UCSD-AML1 (cell line): Measurements from ENCODE around the gene LHFPL3.
"Not testable (repeated sequence)": the region's sequence is repeated elsewhere in the genome, so short reads cannot be mapped to it uniquely, and the experiment has no call there.

Source experiments
- DNase-seq: peaks from one replicate; lab custom pipeline; 2025; ENCODE audit not compliant: unreplicated experiment; lab: John Stamatoyannopoulos, UW

The LHFPL3 gene

DNA sequence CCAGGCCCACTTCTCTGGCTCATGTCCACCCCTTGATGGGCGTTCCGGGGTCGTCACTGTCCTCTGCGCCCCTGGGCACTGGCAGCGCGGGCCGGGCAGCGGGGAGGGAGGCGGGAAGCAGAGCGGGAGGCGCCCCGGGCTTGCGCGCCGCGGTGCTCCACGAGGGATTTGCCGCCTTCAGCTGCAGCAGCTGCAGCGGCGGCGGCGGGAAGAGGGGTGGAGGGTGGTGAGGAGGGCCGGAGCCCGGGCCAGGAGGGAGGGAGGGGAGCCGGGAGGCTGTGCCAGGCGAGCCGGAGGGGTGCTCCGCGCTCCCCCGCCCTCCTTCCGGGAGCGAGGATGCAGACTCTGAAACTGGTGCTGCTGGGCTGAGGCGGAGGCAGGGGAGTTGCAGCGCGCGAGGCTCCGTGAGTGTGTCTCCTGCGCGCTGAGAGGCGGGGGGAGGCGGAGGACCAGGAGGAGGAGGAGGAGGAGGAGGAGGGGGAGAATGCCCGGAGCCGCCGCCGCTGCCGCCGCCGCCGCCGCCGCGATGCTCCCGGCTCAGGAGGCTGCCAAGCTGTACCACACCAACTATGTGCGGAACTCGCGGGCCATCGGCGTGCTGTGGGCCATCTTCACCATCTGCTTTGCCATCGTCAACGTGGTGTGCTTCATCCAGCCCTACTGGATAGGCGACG is at the start of gene LHFPL3:
LHFPL3 (plus strand) TSS at position 308 of the 674 bp plus-strand sequence.
- DNase-seq, result no peak

DNA sequence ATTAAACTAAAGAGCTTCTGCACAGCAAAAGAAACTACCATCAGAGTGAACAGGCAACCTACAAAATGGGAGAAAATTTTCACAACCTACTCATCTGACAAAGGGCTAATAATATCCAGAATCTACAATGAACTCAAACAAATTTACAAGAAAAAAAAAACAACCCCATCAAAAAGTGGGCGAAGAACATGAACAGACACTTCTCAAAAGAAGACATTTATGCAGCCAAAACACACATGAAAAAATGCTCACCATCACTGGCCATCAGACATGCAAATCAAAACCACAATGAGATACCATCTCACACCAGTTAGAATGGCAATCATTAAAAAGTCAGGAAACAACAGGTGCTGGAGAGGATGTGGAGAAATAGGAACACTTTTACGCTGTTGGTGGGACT is 46.7 kb upstream of the LHFPL3 start:
- not testable (repeated sequence) for DNase-seq

- DNase-seq, result no peak
Measured at GRCh38 chr7:104286839-104287238, 41.6 kb upstream of the LHFPL3 start.

DNA sequence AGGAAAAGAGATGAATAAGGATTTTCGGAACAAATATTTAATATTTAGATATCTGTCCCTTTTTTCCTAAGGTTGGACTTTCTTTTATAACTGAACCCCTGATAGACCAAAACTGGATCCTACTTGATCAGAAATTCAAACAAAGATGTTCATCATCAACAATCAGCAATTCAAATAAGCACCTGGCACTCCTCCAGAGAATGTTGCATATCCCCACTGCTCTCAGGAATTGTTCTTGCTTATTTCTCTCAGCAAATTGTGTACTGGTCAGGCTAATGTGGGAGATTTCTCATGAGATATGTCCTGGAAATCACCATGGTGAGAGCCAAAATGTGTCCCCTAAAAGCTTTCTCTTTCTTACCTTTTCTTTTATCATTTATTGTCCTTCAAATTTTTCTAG is 40.3 kb upstream of the LHFPL3 start:
- DNase-seq, result no peak

GRCh38 chr7:104294291-104294690 is 34.1 kb upstream of the LHFPL3 start:
- no peak for DNase-seq

DNA sequence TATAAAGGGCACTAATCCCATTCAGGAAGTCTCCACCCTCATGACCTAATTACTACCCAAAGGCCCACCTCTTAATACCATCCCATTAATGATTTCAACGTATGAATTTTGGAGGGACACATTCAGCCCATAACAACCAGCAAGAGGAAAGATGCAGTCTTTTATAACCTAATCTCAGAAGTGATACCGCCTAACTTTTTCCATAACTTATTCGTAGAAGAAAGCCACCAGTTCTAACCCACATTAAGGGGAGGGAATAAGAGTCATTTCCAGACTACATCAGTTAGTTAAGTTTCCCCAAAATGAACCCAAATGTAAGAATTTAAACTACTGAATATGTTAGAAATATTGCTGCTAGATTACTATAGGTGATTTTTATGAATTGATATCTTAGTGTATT is 32.1 kb upstream of the LHFPL3 start:
- DNase-seq, result no peak

GRCh38 chr7:104296900-104297299 is 31.5 kb upstream of the LHFPL3 start:
- DNase-seq, result no peak

GRCh38 chr7:104299323-104299722 is 29.1 kb upstream of the LHFPL3 start:
- no peak for DNase-seq

DNA sequence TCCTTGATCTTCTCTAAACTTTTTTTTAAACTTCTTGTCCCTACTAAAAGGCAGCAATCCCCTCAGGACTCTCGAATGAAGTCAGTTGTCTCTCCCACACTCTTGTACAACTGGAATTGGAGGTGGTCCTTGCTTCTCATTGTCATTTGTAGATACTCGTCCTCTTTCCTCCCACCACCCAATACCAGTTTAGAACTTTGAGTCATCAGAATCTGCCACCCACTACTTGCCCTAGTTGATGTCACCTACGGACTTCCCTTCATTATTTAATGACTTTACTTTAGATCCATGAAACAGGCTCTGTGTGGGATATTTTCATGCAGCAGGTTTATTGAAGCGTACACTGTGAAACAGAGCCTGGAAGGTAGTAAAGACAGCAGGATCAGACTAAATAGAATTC is 28.6 kb upstream of the LHFPL3 start:
- no peak for DNase-seq

- no peak for DNase-seq
Measured at GRCh38 chr7:104306793-104307192, 21.6 kb upstream of the LHFPL3 start.

DNA sequence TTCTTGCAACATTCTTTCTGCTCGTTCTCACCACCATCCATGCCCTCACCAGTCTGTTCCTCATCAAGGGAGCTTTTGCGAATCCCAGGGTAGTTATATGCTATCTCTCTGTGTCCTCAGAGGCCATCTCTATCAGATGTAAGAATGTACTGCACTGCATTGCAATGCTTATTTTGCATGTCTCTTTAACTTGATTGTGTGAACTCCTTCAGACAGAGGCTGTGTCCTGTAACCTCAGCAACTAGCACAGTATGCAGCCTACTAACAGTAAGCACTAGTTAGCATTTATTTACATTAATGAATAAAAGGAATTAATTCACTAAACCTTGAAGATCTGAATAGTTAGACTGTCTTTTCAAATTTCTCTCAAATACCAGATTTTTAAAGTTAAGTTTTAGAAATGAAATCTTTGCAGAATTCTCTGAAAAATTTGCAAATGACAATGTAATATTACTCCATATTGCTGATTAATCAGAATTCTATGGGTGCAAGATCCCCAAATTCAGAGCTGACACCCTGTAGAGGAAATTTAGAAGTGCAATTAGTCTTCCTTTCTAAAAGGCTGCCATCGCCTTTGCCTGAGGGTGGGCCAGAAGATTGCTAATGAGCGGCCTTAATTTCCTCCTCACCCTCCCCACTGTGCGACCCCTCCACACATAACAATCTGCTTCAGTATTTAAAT is 10.3 kb upstream of the LHFPL3 start:
- no peak for DNase-seq

DNA sequence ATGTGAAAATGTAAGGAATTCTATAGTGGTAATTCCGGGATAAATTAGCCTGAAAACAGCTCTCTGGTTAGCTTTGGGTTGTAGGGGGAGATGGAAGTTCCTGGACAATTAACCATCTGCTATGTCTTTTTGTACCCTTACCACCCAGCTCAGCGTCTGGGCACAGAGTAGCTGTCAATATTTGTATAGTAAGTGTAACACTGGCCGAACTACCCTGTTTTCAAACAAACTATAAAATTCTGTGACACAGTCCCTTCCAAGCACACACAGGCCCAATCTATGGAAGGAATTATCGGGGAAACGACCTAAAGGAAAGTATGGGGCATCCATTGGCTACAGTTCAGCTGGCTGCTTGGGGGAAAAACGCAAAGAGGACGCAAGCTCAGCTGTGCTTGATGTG is 869 bp upstream of the LHFPL3 start:
- DNase-seq, result no peak

DNA sequence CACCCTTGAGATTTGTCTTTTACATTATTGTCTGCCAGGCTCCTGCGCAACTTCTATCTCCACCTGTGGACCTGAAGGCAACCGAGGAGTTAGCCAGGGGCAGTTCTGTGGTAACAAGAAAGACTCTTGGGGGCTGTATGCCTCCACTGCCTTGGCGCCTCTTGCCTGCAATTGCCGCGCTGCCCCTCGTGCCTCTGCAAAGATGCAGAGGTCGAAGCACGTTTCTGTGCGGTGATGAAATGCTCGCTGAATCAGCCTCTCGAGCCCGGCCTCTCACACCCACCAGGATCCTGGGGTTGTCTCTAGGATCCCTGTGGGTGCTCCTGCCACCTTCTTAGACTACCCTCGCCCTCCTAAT is 486 bp upstream of the LHFPL3 start:
- no peak for DNase-seq

- DNase-seq, result no peak
Measured at GRCh38 chr7:104328970-104329825, 795 bp downstream of the LHFPL3 start.

DNA sequence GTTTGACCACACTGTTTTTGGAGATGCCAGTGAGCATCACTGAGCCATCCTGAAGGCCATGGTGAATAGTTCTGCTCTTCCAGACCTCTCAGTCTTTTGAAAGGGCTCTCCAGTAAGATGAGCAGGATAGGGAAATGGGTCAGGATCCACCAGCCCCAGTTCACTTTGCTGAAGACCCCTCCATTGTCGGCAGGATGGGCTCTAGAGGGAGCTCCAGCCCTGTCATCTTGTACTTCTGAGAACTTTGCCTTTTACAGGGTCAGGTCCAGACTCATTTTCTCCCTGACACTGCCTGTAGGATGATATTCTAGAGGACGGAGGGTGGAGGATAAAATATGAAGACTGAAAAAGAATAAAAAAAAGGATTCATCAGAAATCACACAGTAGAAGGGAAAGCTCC is 13.1 kb downstream of the LHFPL3 start:
- DNase-seq, result no peak

GRCh38 chr7:104352736-104353135 is 24.3 kb downstream of the LHFPL3 start:
- no peak for DNase-seq

DNA sequence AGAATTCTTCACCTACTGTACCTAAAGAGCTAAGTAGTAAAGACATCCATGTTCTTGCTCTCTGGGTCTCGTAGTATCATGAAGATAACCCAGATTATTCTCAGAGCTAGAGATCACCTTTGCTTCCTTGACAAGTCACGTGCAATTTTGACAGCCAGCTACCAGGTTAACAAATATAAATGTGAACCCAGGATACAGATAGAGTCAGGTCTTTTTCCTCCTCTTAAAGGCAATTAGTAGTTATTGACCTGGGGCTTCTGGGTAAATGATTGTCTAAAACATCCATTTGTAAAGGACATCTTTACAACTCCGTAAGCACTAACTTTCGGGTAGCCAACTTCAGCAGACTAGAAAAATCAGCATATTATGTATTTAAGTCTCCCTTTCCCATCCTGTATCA is 28.8 kb downstream of the LHFPL3 start:
- DNase-seq, result no peak

DNA sequence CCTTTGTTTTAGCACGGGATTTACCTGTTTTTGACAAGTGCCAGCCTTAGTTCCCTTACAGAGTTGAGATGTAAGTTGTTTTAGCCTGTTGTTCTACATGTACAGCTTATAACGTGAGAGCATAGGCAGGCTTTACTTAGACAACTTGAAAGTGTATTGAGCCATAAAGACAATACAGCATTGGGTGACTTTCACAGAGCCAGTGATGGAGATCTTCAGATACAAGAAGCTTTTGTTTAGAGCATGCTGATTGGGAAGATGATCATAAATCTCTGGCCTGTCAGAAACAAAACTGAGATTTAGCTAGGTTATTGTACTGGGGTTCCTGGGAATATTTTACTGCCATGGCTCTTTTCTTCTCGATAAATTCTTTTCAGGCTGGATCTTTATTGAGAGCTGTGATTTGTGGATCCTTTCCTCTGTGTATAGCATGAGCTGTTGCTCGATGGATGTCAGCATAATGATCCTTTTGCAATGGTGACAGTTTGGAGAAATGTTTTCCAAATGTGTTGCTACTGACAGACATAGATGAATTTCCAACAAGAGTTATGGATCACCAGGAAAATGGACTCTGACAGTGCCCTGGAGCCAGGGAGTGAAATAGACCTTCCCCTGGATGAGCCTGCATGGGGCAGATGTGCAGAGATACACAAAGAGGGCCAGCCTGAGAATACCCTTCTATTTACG is 30.2 kb downstream of the LHFPL3 start:
- no peak for DNase-seq

DNA sequence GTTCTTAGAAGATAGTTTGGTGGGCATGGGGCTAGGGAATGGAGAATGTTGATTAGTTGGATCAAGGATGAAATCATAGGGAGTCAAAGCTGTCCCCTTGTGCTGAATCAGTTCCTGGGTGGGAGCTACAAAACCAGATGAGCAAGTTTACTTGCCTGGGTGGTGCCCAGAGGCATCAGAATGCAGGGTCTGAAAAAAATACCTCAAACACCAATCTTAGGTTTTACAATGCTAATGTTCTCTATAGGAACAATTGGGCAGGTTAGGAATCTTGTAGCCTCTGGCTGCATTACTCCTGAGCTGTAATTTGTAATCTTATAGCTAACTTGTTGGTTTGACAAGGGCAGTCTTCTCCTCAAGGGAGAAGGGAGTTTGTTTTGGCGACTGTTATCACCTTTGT is 34.4 kb downstream of the LHFPL3 start:
- no peak for DNase-seq

- DNase-seq, result no peak
Measured at GRCh38 chr7:104363355-104363754, 35.0 kb downstream of the LHFPL3 start.

DNA sequence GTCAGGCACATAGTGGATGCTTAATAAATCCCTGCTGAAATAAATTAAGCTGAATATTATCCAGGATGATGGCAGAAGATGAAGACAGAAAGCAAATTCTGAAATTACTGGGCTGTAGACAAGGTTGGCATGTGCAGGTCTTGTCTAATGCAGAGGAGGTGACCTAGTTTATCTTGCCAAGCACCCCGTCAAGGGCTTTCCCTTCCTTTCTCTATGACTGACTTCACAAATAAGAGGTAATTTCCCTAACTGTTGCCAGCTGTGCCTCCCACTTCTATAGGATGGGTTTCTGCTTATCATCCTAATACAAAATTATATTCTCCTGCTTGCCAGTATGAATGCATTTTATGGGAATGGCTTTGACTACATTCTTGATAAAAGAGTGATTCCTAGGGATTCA is 38.0 kb downstream of the LHFPL3 start:
- no peak for DNase-seq
